Right atrium auricular region (tissue), 2 donors: ENCODE measurements around the gene IFT27. TPM values are rescaled to one million over a fixed set of nuclear protein-coding genes. Genes with fewer than 3 reads are reported as not detected.

Source experiments
- total RNA-seq, 2 donors: library from RNA; depleted of rRNA; stranded (reverse); fragments of >200 nt; gene quantifications; one replicate each; pipeline ENCODE4 v1.1.0, GENCODE V29; 2016

The IFT27 gene
- total RNA-seq, 2 donors from 2014 or later, result 15.6 to 16.8 TPM

Other genes with a start within 250 kb of the IFT27 start
- gene EIF3D, start 247.0 kb downstream of the IFT27 start, total RNA-seq, result 100 to 1,000 TPM; 177 to 185 TPM
- not detected for gene CACNG2, start 72.4 kb downstream of the IFT27 start, total RNA-seq
- gene PVALB, start 40.9 kb upstream of the IFT27 start, total RNA-seq, result not detected
- 1 to 10 TPM; 3.9 to 7.0 TPM for gene NCF4, start 84.9 kb upstream of the IFT27 start, total RNA-seq
- gene CSF2RB, start 137.5 kb upstream of the IFT27 start, total RNA-seq, result 1 to 10 TPM; 1.8 to 4.2 TPM
- gene TST, start 243.3 kb upstream of the IFT27 start, total RNA-seq, result 10 to 100 TPM; 55.0 to 82.1 TPM
- gene MPST, start 243.6 kb upstream of the IFT27 start, total RNA-seq, result 100 to 1,000 TPM; 102 to 116 TPM